ENCODE measurements around the gene HLA-DMB. TPM values are rescaled to one million over a fixed set of nuclear protein-coding genes. Genes with fewer than 3 reads are reported as not detected.
A peak's percentile ranks its signal among the peaks of the same experiment; 100 is the strongest.

HLA-DMB gene
- total and polyA plus RNA-seq, 12 donors: 2.7 to 79.8 (median 7.3) TPM

DNA sequence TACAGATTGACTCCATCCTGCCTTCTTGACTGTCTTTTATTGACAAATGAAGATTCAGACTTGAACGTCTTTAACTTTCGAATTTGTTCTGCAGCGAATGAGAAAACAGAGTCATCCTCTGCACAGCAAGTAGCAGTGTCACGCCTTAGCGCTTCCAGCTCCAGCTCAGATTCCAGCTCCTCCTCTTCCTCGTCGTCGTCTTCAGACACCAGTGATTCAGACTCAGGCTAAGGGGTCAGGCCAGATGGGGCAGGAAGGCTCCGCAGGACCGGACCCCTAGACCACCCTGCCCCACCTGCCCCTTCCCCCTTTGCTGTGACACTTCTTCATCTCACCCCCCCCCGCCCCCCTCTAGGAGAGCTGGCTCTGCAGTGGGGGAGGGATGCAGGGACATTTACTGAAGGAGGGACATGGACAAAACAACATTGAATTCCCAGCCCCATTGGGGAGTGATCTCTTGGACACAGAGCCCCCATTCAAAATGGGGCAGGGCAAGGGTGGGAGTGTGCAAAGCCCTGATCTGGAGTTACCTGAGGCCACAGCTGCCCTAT lies 39.7 kb upstream of the HLA-DMB start:
- intact Hi-C loops (cut with DNase I): loop anchor here in 2 of 10 donors (5.0 kb wide), 1 partner anchor 88 kb away; no protein-coding TSS in a partner anchor
- Histone ChIP-seq H3K9me3 (no peaks in the 10 kb centered on the region), H3K4me3 (no peak overlapping the region), H3K27ac (no peak overlapping the region), H3K4me1 (peaks cover 0 to 61% (median 35%) of the 10 kb centered on the region in 9 donors), H3K36me3 (peaks cover 8 to 84% (median 66%) of the 10 kb centered on the region in 9 donors), H3K27me3 (no peaks in the 10 kb centered on the region)
- DNase-seq (no peak), ATAC-seq (peak in 1 of 8 donors; percentile 20)
- WGBS, 2 donors: 70 to 73% methylated on average over 11 of the region's 11 CpGs
- TF ChIP-seq, protein P1, sequence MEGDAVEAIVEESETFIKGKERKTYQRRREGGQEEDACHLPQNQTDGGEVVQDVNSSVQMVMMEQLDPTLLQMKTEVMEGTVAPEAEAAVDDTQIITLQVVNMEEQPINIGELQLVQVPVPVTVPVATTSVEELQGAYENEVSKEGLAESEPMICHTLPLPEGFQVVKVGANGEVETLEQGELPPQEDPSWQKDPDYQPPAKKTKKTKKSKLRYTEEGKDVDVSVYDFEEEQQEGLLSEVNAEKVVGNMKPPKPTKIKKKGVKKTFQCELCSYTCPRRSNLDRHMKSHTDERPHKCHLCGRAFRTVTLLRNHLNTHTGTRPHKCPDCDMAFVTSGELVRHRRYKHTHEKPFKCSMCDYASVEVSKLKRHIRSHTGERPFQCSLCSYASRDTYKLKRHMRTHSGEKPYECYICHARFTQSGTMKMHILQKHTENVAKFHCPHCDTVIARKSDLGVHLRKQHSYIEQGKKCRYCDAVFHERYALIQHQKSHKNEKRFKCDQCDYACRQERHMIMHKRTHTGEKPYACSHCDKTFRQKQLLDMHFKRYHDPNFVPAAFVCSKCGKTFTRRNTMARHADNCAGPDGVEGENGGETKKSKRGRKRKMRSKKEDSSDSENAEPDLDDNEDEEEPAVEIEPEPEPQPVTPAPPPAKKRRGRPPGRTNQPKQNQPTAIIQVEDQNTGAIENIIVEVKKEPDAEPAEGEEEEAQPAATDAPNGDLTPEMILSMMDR (IDR thresholded peaks at IDR 0.05): no peak

GRCh38 chr6:32979720-32980487 lies 39.1 kb upstream of the HLA-DMB start:
- Histone ChIP-seq H3K36me3 (peaks cover 8 to 90% (median 71%) of the 10 kb centered on the region in 9 donors), H3K27me3 (no peaks in the 10 kb centered on the region), H3K27ac (no peak overlapping the region), H3K9me3 (no peaks in the 10 kb centered on the region), H3K4me3 (no peak overlapping the region), H3K4me1 (peaks cover under 1 to 67% (median 41%) of the 10 kb centered on the region in 9 donors)
- ATAC-seq (no peak), DNase-seq (no peak)
- 89% methylated on average over 12 of the region's 12 CpGs for WGBS, 2 donors
- intact Hi-C loops (cut with DNase I): loop anchor here in 2 of 10 donors (5.0 kb wide), 2 partner anchors 43 to 88 kb away; no protein-coding TSS in a partner anchor
- TF ChIP-seq, protein P1 (IDR thresholded peaks at IDR 0.05): no peak

GRCh38 chr6:32977953-32978324 lies 37.1 kb upstream of the HLA-DMB start:
- Histone ChIP-seq H3K27me3 (no peaks in the 10 kb centered on the region), H3K4me1 (peaks cover 5 to 70% (median 48%) of the 10 kb centered on the region in 9 donors), H3K27ac (no peak overlapping the region), H3K36me3 (peaks cover 8 to 98% (median 75%) of the 10 kb centered on the region in 9 donors), H3K9me3 (no peaks in the 10 kb centered on the region), H3K4me3 (no peak overlapping the region)
- TF ChIP-seq, protein P1 (IDR thresholded peaks at IDR 0.05): no peak
- intact Hi-C loops (cut with DNase I): loop anchor here in 1 of 10 donors (5.0 kb wide), 1 partner anchor 41 kb away; no protein-coding TSS in a partner anchor
- WGBS, 2 donors: 66 to 74% methylated on average over 7 of the region's 7 CpGs
- ATAC-seq (no peak), DNase-seq (no peak)

DNA sequence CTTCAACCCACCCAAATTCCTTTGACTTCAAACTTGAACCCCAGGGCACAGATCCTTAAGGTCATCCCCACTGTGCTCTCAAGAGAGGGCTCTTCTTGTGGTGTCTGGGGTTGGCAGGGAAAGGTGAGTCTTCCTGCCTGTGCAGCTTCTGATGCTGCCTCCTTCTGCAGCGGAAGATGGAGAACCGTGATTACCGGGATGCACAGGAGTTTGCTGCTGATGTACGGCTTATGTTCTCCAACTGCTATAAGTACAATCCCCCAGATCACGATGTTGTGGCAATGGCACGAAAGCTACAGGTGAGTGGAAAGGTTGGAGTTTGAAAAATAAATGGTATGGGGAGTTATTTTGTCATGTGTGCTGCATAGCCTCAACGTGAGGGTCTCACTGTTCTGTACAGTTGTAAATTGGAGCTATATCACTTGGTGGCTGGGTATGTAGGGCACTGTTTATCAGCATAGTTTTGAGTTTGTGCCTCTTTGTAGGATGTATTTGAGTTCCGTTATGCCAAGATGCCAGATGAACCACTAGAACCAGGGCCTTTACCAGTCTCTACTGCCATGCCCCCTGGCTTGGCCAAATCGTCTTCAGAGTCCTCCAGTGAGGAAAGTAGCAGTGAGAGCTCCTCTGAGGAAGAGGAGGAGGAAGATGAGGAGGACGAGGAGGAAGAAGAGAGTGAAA lies 36.6 kb upstream of the HLA-DMB start:
- ATAC-seq: no peak
- intact Hi-C loops (cut with DNase I): loop anchor here in 1 of 10 donors (5.0 kb wide), 1 partner anchor 40 kb away; no protein-coding TSS in a partner anchor
- TF ChIP-seq, protein P1 (IDR thresholded peaks at IDR 0.05): no peak
- DNase-seq: no peak
- H3K9me3 ChIP-seq: no peaks in the 10 kb centered on the region
- no peaks in the 10 kb centered on the region for H3K27me3 ChIP-seq
- H3K4me3 ChIP-seq: peak overlapping the region in 1 of 10 donors; percentile 1
- H3K36me3 ChIP-seq: peaks cover 13 to 100% (median 80%) of the 10 kb centered on the region in 9 donors
- WGBS, 2 donors: 68 to 74% methylated on average over 10 of the region's 10 CpGs
- no peak overlapping the region for H3K27ac ChIP-seq
- peaks cover 5 to 64% (median 44%) of the 10 kb centered on the region in 9 donors for H3K4me1 ChIP-seq
